HepG2 (cell line): ENCODE data around the gene ABCC10. TPM values are rescaled to one million over a fixed set of nuclear protein-coding genes. Genes with fewer than 3 reads are reported as not detected.

Source experiments
- ATAC-seq: fragments of 200-7000 bp; cut with Tn5 transposase; 3 replicates; pipeline ENCODE4 v1.9.1; 2020; ENCODE audit warnings: mild to moderate bottlenecking, moderate library complexity
- BruUV-seq: library from RNA; stranded (reverse); fragments of 400-500 nt; replicated peaks from 2 replicates; lab custom pipeline; 2021; lab: Mats Ljungman, UMichigan
- CTCF ChIA-PET: fragments of 300-600 bp; formaldehyde crosslinking; extraction: SDS; loops from one replicate; lab custom pipeline; 2021; ENCODE audit warnings: low total read pairs, inconsistent platforms, low intra/inter-chr PET ratio; lab: Yijun Ruan, JAX
- POLR2A ChIA-PET: fragments of 350-600 bp; sonication (Branson Sonifier 250); formaldehyde crosslinking; loops from one replicate; lab custom pipeline; 2020; ENCODE audit warnings: antibody characterized with exemption, inconsistent platforms; lab: Yijun Ruan, JAX
- DNase-seq: peaks from one replicate; pipeline ENCODE4 v3.0.0-alpha.2; 2015; ENCODE audit warnings: low spot score
- FAIRE-seq: peaks from 3 replicates; lab custom pipeline; 2011; peaks lifted over from hg19 to GRCh38; lab: Jason Lieb, UNC
- H2AFZ ChIP-seq: one replicate; pipeline ENCODE4 v1.6.1; 2011; ENCODE audit warnings: low read length, inconsistent platforms
- H3K27ac ChIP-seq: fragments of 300-600 bp; 3 replicates; pipeline ENCODE4 v1.8.0; 2011; ENCODE audit warnings: mixed run types, mild to moderate bottlenecking, mixed read lengths, low read length, inconsistent platforms; ENCODE audit not compliant: insufficient read depth; ENCODE audit errors: extremely low read length
- H3K27me3 ChIP-seq, 2 experiments: fragments of 200-600 bp in 1 of 2; 2 replicates in 1 of 2; 3 replicates in 1 of 2; pipeline versions ENCODE4 v1.6.0 to v1.8.0; 2011; ENCODE audit warnings: low read length in 2 of 2, mild to moderate bottlenecking in 2 of 2, moderate library complexity in 2 of 2, inconsistent platforms in 1 of 2; ENCODE audit not compliant: insufficient read depth in 2 of 2, control insufficient read depth in 1 of 2
- H3K36me3 ChIP-seq, 2 experiments: fragments of 200-600 bp in 1 of 2; replicated peaks in 1 of 2; 2 replicates in 1 of 2; 3 replicates in 1 of 2; pipeline versions ENCODE4 v1.5.1 to v1.8.0; 2011; ENCODE audit warnings: low read length in 2 of 2, inconsistent platforms in 1 of 2; ENCODE audit not compliant: insufficient read depth in 2 of 2, control insufficient read depth in 1 of 2
- H3K4me1 ChIP-seq: 2 replicates; pipeline ENCODE4 v1.5.1; 2012; ENCODE audit warnings: low read length, inconsistent platforms; ENCODE audit not compliant: insufficient read depth
- H3K4me2 ChIP-seq: 2 replicates; pipeline ENCODE4 v1.6.0; 2011; ENCODE audit warnings: low read depth, low read length, inconsistent platforms
- H3K4me3 ChIP-seq, 3 experiments: fragments of 200-600 bp in 1 of 3; sonication (generic), shearing (Covaris generic) in 1 of 3; replicated peaks in 1 of 3; 2 replicates each; pipeline ENCODE4 v1.5.1; 2011 to 2016; ENCODE audit warnings: low read length in 3 of 3, inconsistent platforms in 2 of 3, low read depth in 2 of 3, mild to moderate bottlenecking in 2 of 3, control low read depth in 1 of 3, mixed read lengths in 1 of 3; ENCODE audit not compliant: insufficient read depth in 1 of 3
- H3K79me2 ChIP-seq: one replicate; pipeline ENCODE4 v1.6.1; 2011; ENCODE audit warnings: low read length, inconsistent platforms; ENCODE audit not compliant: insufficient read depth
- H3K9ac ChIP-seq: 2 replicates; pipeline ENCODE4 v1.6.0; 2011; ENCODE audit warnings: mild to moderate bottlenecking, low read depth, low read length, inconsistent platforms; ENCODE audit not compliant: insufficient read depth
- H3K9me3 ChIP-seq: 2 replicates; pipeline ENCODE4 v1.5.1; 2012; ENCODE audit warnings: mild to moderate bottlenecking, low read length
- H4K20me1 ChIP-seq: 2 replicates; pipeline ENCODE4 v1.6.0; 2011; ENCODE audit warnings: inconsistent platforms, mild to moderate bottlenecking, low read length, moderate library complexity; ENCODE audit not compliant: insufficient read depth
- ARNTL ChIP-seq: sonication (generic); formaldehyde crosslinking; IDR thresholded peaks from 2 replicates; pipeline ENCODE4 v1.4.0; 2020; ENCODE audit warnings: mild to moderate bottlenecking, missing genetic modification reagents
- BCL6 ChIP-seq: IDR thresholded peaks from 2 replicates; pipeline ENCODE4 v1.6.1; 2016; ENCODE audit warnings: missing genetic modification reagents, missing compliant biosample characterization
- CENPX ChIP-seq: sonication (generic); formaldehyde crosslinking; IDR thresholded peaks from 2 replicates; pipeline ENCODE4 v1.9.0; 2021; ENCODE audit warnings: mild to moderate bottlenecking, missing genetic modification reagents, moderate library complexity
- NFIC ChIP-seq: IDR thresholded peaks from 2 replicates; pipeline ENCODE4 v1.6.1; 2012; ENCODE audit warnings: mild to moderate bottlenecking, low read length, inconsistent platforms
- PLSCR1 ChIP-seq: sonication (generic); formaldehyde crosslinking; IDR thresholded peaks from 2 replicates; pipeline ENCODE4 v1.5.0; 2020; ENCODE audit warnings: missing genetic modification reagents, mild to moderate bottlenecking, borderline replicate concordance
- PREB ChIP-seq: sonication (generic); formaldehyde crosslinking; IDR thresholded peaks from 2 replicates; pipeline ENCODE4 v1.4.0; 2020; ENCODE audit warnings: missing genetic modification reagents
- RAD21 ChIP-seq: fragments of 450-650 bp; formaldehyde crosslinking; IDR thresholded peaks from 2 replicates; pipeline ENCODE4 v1.5.0; 2020; ENCODE audit warnings: mild to moderate bottlenecking
- TBX2 ChIP-seq: sonication (generic); formaldehyde crosslinking; IDR thresholded peaks from 2 replicates; pipeline ENCODE4 v1.5.0; 2020; ENCODE audit warnings: missing genetic modification reagents, mild to moderate bottlenecking, borderline replicate concordance
- U2AF2 ChIP-seq: fragments of 200-400 bp; formaldehyde crosslinking; IDR thresholded peaks from 2 replicates; pipeline ENCODE4 v1.6.1; 2017; ENCODE audit warnings: low read depth, mild to moderate bottlenecking, low read length
- ZNF234 ChIP-seq: sonication (generic); formaldehyde crosslinking; conservative IDR thresholded peaks from 2 replicates; pipeline ENCODE4 v1.5.1; 2020; ENCODE audit warnings: mild to moderate bottlenecking, missing genetic modification reagents
- ZNF558 ChIP-seq: sonication (generic); formaldehyde crosslinking; IDR thresholded peaks from 2 replicates; pipeline ENCODE4 v1.9.0; 2022; ENCODE audit warnings: mild to moderate bottlenecking, missing genetic modification reagents, borderline replicate concordance
- ZNF615 ChIP-seq: sonication (generic); formaldehyde crosslinking; IDR thresholded peaks from 2 replicates; pipeline ENCODE4 v1.5.0; 2020; ENCODE audit warnings: mild to moderate bottlenecking, missing genetic modification reagents, borderline replicate concordance
- ZSCAN12 ChIP-seq: sonication (generic); formaldehyde crosslinking; IDR thresholded peaks from 2 replicates; pipeline ENCODE4 v1.9.0; 2021; ENCODE audit warnings: mild to moderate bottlenecking, missing genetic modification reagents
- WGBS: methylation state at CpG from one replicate; pipeline ENCODE4 v1.1.6; 2017; ENCODE audit warnings: low lambda C conversion rate; 5-methylcytosine and 5-hydroxymethylcytosine counted together
- in situ Hi-C: cut with HindIII; loops from 2 replicates; pipeline ENCODE4 v1.10.0; 2017; ENCODE audit warnings: low pct_unique_long_range_greater_than_20kb; ENCODE audit not compliant: extremely low pct_ligation_motif_present
- intact Hi-C: fragments of 100-400 bp; cut with micrococcal nuclease; formaldehyde crosslinking; loops from one replicate; pipeline ENCODE4 v1.10.0; 2022; ENCODE audit not compliant: unreplicated experiment
- polyA plus RNA-seq, 8 experiments: library from polyadenylated mRNA; depleted of rRNA in 3 of 8; stranded (reverse) in 7 of 8; unstranded in 1 of 8; fragments of >200 nt; fragmentation: Illumina TruSeq in 4 of 8; extraction: Trizol in 4 of 8; gene quantifications; 2 replicates each; pipeline versions ENCODE4 v1.2.1 to v1.2.3, GENCODE V29; 2011 to 2016; ENCODE audit warnings: low read depth in 4 of 8, missing spikeins in 1 of 8, mixed read lengths in 1 of 8; ENCODE audit not compliant: insufficient read depth in 1 of 8
- total RNA-seq, 5 experiments: library from RNA; depleted of rRNA; stranded (reverse); fragments of >200 nt; fragmentation: Illumina TruSeq; extraction: Trizol; gene quantifications; 2 replicates each; pipeline ENCODE4 v1.2.3, GENCODE V29; 2016; ENCODE audit warnings: low read depth in 1 of 5
- TF ChIP-seq, protein P1 (sequence below): sonication (generic); formaldehyde crosslinking; IDR thresholded peaks from 2 replicates; pipeline ENCODE4 v1.5.0; 2020; ENCODE audit warnings: missing genetic modification reagents
- TF ChIP-seq, protein P2 (sequence below): sonication (generic); formaldehyde crosslinking; IDR thresholded peaks from 2 replicates; pipeline ENCODE4 v1.4.0; 2020; ENCODE audit warnings: missing genetic modification reagents

ABCC10 gene
- total and polyA plus RNA-seq, 2 of the 13 experiments (the other 11 are each of a cell fraction or from before 2014, with no cell fraction given), result 16.0 to 24.3 TPM

DNA sequence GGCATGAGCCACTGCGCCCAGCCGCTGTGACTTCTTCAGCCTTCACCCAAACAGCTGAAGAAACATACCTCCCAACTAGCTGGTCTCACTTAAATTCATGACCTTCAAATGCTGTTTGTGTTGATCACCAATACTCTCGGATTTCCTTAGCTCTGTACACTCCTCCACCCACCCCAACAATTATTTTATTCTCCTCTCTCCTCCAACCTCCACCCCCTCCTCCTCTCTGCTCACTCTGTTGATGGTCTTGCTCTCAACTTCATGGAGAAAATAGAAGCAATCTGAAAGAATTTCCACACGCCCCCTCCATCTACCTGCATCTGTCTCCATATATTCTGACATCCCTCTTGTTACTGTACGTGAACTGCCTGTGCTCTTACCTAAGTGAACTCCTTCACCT lies 34.6 kb downstream of the ABCC10 start:
- Histone ChIP-seq H3K36me3 (no peaks in the 10 kb centered on the region), H3K27ac (no peak overlapping the region), H2AFZ (no peak overlapping the region), H3K4me2 (no peak overlapping the region), H4K20me1 (no peaks in the 10 kb centered on the region), H3K4me3 (no peak overlapping the region), H3K79me2 (no peaks in the 10 kb centered on the region), H3K27me3 (peaks cover 0 to under 1% of the 10 kb centered on the region in 2 experiments; a peak in 1 of 5 replicates), H3K4me1 (peaks cover 7% of the 10 kb centered on the region), H3K9me3 (no peaks in the 10 kb centered on the region), H3K9ac (no peak overlapping the region)
- no peak for FAIRE-seq
- ATAC-seq, result no peak; the same call in 2 of the 3 replicates
- intact Hi-C loops, result no loop called here
- ChIA-PET CTCF (no interaction called here), POLR2A (interaction anchor here (1.4 to 1.9 kb wide), 2 partner anchors 35 to 233 kb away, joined by 3 to 4 read pairs; partner anchors contain the start of gene DNPH1)
- in situ Hi-C loops, result no loop called here
- 32% methylated on average over 5 of the region's 5 CpGs for WGBS
- no TSS peak for BruUV-seq
- TF ChIP-seq PLSCR1 (CRISPR knock-in tag), result no peak
- TF ChIP-seq ZNF615 (CRISPR knock-in tag), result no peak
- no peak for TF ChIP-seq BCL6 (CRISPR knock-in tag)
- TF ChIP-seq NFIC, result no peak
- no peak for TF ChIP-seq ZSCAN12 (CRISPR knock-in tag)
- no peak for TF ChIP-seq ZNF558 (CRISPR knock-in tag)
- no peak for TF ChIP-seq ZNF234 (CRISPR knock-in tag)
- TF ChIP-seq, protein P1, sequence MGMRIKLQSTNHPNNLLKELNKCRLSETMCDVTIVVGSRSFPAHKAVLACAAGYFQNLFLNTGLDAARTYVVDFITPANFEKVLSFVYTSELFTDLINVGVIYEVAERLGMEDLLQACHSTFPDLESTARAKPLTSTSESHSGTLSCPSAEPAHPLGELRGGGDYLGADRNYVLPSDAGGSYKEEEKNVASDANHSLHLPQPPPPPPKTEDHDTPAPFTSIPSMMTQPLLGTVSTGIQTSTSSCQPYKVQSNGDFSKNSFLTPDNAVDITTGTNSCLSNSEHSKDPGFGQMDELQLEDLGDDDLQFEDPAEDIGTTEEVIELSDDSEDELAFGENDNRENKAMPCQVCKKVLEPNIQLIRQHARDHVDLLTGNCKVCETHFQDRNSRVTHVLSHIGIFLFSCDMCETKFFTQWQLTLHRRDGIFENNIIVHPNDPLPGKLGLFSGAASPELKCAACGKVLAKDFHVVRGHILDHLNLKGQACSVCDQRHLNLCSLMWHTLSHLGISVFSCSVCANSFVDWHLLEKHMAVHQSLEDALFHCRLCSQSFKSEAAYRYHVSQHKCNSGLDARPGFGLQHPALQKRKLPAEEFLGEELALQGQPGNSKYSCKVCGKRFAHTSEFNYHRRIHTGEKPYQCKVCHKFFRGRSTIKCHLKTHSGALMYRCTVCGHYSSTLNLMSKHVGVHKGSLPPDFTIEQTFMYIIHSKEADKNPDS, result no peak
- TF ChIP-seq CENPX (CRISPR knock-in tag), result no peak
- TF ChIP-seq, protein P2, sequence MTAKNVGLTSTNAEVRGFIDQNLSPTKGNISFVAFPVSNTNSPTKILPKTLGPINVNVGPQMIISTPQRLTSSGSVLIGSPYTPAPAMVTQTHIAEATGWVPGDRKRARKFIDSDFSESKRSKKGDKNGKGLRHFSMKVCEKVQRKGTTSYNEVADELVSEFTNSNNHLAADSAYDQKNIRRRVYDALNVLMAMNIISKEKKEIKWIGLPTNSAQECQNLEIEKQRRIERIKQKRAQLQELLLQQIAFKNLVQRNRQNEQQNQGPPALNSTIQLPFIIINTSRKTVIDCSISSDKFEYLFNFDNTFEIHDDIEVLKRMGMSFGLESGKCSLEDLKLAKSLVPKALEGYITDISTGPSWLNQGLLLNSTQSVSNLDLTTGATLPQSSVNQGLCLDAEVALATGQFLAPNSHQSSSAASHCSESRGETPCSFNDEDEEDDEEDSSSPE (CRISPR knock-in tag), result no peak
- TF ChIP-seq ARNTL (CRISPR knock-in tag), result no peak
- no peak for TF ChIP-seq RAD21 (CRISPR knock-in tag)
- no peak for TF ChIP-seq PREB (CRISPR knock-in tag)
- no peak for TF ChIP-seq U2AF2
- TF ChIP-seq TBX2 (CRISPR knock-in tag), result no peak
- DNase-seq, result no peak
